Breast epithelium (tissue), 3 donors: ENCODE data around the gene GDNF.

ENCODE experiments used
- CTCF ChIP-seq, 3 donors: fragments of 450-650 bp; IDR thresholded peaks; one replicate each; pipeline ENCODE4 v1.5.1; 2016 to 2017; ENCODE audit warnings: antibody characterized with exemption in 3 of 3, mild to moderate bottlenecking in 3 of 3, moderate library complexity in 3 of 3
- POLR2A ChIP-seq: fragments of 450-650 bp; IDR thresholded peaks from one replicate; pipeline ENCODE4 v1.6.1; 2016; ENCODE audit warnings: antibody characterized with exemption, mild to moderate bottlenecking, moderate library complexity

GRCh38 chr5:37811866-37812265 is 28.0 kb downstream of the GDNF start:
- TF ChIP-seq CTCF (IDR thresholded peaks at IDR 0.05) (no peak), POLR2A (no peak)
